ENCODE measurements around the gene PEX13.

The PEX13 gene

DNA sequence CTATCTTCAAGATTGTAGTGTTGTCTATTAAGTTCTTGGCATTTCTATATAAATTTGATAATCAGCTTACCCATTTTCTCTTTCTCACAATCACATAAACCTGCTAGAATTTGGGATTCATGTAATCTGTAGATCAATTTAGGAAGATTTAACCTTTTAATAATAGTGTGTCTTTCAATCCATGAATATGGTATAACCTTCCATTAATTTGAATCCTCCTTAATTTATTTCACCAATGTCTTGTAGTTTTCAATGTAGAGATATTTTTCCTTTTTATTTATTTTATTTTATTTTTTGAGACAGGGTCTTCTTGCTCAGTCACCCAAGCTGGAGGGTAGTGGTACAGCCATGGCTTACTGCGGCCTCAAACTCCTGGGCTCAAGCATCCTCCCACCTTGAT, 68.4 kb downstream of the PEX13 start:
- DNase-seq = no peak

DNA sequence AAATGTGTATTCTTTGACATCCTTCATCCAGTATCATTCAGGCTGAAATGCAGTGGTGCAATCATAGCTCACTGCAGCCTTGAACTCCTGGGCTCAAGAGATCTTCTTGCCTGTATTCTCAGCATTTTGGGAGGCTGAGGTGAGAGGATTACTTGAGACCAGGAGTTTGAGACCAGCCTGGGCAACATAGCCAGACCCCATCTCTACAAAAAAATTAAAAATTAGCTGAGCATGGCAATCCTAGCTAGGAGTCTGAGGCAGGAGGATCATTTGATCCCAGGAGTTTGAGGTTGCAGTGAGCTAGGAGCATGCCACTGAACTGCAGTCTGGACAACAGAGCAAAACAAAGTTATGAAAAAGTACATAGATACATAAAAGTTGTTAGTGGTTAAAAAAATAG, 72.3 kb downstream of the PEX13 start:
- DNase-seq = no peak

DNA sequence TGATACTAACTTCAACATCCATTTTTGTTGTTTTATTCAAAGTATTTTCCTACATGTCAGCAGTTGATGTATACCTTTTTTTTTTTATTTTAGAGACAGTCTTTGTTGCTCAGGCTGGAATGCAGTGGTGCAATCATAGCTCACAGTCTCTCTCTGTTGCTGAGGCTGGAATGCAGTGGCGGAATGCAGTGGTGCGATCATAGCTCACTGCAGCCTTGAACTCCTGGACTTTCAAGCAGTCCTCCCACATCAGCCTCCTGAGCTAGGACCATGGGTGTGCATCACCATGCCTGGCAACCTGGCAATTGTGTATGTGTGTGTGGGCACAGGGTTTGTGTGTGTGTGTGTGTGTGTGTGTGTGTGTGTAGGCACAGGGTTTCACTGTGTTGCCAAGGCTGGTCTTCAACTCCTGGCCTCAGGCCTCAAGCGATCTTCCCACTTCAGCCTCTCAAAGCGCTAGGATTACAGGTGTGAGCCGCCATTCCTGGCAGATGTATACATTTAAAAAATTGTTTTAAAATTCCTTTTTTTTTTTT, 72.9 kb downstream of the PEX13 start:
- no peak for DNase-seq

DNA sequence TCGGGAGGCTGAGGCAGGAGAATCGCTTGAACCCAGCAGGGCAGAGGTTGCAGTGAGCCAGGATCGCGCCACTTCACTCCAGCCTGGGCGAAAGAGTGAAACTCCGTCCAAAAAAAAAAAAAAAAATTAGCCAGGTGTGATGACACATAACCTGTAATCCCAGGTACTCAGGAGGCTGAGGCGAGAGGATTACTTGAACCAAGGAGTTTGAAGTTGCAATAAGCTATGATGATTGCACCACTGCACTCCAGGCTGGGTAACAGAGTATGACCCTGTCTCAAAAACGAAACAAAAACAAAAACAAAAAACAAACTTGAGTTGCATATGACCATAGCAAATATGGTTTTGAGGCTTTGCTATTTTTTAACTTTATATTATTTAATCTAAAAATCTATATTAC, 74.0 kb downstream of the PEX13 start:
- no peak for DNase-seq

DNA sequence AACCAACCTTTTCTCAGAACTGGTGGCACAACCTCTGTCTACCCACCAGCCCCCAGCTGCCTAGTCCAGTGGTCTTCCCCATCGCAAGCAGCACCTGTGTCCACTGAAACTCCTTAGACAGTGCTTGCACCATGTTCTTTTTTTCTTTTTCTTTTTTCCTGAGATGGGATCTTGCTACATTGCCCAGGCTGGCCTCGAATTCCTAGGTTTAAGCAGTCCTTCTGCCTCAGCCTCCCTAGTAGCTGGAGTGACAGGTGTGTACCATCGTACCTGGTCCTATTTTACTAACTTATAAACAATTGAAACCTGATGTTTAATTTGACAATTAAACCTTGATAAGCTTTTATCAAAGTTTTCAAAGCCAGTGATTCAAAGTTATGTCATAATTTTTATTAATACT, 78.9 kb downstream of the PEX13 start:
- DNase-seq = no peak

DNA sequence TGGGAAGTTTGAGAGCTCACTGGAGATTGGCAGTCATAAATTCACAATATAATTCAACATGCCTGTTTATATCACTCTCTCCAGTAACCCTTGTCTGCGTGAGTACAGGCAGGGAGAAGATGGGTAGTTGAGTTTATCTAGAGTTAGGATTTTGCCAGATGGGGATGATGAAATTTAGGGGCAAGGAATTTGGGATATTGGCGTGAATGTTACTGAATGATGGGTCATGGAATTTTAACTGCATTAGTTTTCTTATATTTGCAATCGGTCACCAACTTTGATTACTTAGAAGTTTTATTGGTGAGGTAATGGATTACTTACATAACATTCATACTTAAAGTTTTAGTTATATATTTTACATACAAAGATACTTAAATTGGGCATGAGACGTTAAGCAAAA, 83.3 kb downstream of the PEX13 start:
- no peak for DNase-seq

All from right forelimb (tissue), 1 donor.